Lower leg skin (tissue), 3 donors: Measurements from ENCODE around the gene DMBT1.

Experiments used
- POLR2A ChIP-seq, 2 donors: fragments of 450-650 bp; IDR thresholded peaks; one replicate each; pipeline ENCODE4 v1.6.1; 2016 to 2017; ENCODE audit warnings: antibody characterized with exemption in 2 of 2, mild to moderate bottlenecking in 1 of 2, moderate library complexity in 1 of 2
- TF ChIP-seq, protein P1 (sequence below), 3 donors: fragments of 450-650 bp; IDR thresholded peaks; one replicate each; pipeline ENCODE4 v1.5.1; 2016; ENCODE audit warnings: antibody characterized with exemption in 3 of 3, mild to moderate bottlenecking in 3 of 3, moderate library complexity in 2 of 3

DNA sequence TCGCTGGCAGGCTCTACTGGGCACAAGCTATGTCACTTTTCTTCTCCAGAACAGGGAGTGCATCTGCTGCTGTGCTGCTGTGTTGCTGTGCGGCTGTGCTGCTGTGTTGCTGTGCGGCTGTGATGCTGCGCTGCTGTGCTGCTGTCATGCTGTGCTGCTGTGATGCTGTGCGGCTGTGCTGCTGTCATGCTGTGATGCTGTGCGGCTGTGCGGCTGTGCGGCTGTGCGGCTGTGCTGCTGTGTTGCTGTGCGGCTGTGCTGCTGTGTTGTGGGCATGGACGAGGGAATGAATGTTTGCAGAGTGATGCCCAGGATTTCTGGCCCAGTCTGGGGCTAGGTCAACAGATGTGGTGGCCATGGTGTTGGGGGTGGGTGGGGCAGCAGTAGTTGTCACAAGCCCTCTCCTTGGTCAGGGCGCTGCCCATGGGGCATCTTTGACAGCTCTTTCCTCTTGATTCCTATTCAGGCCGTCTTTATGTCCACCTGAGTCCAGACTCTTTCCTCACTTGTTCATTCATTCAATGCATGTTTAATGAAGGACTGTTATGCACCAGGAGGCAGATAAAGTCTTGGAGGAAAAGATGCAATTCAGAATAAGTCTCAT is 83.5 kb downstream of the DMBT1 start:
- TF ChIP-seq POLR2A (IDR thresholded peaks at IDR 0.05): no peak
- TF ChIP-seq, protein P1, sequence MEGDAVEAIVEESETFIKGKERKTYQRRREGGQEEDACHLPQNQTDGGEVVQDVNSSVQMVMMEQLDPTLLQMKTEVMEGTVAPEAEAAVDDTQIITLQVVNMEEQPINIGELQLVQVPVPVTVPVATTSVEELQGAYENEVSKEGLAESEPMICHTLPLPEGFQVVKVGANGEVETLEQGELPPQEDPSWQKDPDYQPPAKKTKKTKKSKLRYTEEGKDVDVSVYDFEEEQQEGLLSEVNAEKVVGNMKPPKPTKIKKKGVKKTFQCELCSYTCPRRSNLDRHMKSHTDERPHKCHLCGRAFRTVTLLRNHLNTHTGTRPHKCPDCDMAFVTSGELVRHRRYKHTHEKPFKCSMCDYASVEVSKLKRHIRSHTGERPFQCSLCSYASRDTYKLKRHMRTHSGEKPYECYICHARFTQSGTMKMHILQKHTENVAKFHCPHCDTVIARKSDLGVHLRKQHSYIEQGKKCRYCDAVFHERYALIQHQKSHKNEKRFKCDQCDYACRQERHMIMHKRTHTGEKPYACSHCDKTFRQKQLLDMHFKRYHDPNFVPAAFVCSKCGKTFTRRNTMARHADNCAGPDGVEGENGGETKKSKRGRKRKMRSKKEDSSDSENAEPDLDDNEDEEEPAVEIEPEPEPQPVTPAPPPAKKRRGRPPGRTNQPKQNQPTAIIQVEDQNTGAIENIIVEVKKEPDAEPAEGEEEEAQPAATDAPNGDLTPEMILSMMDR (IDR thresholded peaks at IDR 0.05): no peak
